GM11168 (cell line): ENCODE results near the gene IGFN1.
"Not testable (repeated sequence)": the region's sequence is repeated elsewhere in the genome, so short reads cannot be mapped to it uniquely, and the experiment has no call there.

Source experiments
- in situ Hi-C: fragments of 300-500 bp; cut with MboI; formaldehyde crosslinking; loops from one replicate; pipeline ENCODE4 v1.12.0; 2022; ENCODE audit warnings: low sequenced_read_pairs; ENCODE audit not compliant: unreplicated experiment

Gene IGFN1

DNA sequence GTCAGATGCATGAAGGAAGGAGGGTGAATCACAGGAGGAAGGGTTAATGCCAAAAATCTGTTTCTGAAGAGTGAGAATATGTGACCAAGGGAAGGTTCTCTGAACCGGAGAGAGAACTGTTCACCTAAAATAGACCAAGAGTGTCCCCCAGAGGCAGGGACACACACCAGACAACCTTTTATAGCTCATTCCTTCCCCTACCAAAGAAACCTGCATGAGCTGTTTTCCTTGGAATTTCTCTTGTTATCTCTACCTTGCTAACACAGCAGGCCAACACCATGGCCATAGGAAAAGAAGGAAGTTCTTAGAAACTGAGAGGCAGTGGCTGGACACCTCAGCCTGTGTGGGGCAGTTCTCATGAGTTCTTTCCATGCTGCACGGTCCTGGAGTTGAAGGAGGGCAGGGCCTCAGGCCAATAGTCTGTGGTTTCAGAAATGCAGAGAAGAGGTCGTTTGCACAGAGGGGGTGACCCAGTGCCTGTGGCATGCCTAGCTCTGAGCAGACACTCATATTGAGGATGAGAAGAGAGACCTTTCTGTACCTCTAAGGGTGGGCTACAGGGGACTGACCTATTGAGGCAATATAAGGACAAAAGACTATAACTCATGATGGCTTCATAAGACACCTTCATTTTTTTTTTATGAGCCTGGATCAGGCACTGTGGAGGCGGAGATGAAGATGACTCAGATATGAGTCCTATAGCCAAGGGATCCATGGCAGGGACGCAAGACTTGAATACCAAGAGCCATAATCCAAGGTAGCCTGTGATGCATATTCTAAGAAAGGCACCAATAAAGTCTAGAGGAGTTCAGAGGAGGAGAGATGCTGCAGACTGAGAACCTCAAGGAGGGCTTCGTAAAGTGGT lies 39.4 kb downstream of the IGFN1 start:
- in situ Hi-C loops = no loop called here

DNA sequence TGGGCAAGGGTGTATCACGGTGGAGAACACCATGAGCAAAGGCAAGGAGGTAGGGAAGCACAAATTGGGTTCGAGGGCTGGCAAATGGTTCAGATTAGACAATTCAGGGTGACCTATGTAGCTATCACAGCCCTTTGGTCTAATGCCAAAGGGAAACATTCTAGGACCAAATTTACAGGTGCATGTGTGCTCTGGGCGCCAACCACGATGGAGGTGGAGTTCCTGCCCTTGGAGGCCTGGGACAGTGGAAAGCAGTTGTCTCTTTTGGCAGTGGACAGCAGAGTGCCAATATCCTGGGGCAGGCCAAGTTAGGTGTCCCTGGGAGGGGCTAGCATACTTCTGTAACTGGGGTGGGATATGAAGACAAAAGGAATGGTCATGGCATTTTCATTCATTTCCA lies 40.1 kb downstream of the IGFN1 start:
- in situ Hi-C loops = no loop called here

DNA sequence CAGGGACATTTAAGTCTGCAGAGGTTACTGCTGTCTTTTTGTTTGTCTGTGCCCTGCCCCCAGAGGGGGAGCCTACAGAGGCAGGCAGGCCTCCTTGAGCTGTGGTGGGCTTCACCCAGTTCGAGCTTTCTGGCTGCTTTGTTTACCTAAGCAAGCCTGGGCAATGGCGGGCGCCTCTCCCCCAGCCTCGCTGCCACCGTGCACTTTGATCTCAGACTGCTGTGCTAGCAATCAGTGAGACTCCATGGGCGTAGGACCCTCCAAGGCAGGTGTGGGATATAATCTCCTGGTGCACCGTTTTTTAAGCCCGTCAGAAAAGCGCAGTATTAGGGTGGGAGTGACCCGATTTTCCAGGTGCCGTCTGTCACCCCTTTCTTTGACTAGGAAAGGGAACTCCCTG lies 49.0 kb downstream of the IGFN1 start:
- in situ Hi-C loops = not testable (repeated sequence)

DNA sequence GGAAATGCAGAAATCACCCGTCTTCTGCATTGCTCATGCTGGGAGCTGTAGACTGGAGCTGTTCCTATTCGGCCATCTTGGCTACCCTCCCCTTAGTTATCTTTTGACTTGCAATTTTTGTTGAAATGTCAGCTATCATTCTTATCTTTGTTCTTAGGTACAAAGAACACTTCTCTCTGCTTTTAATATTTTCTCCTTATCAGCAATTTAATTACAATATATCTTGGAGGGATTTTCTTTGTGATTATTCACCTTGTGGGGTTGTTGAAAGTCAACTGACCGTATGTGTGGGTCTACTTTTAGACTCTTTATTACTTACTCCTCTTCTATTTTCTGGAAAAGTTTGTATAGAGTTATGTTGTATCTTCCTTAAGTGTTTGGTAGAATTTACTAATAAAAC lies 49.5 kb downstream of the IGFN1 start:
- in situ Hi-C loops = no loop called here

DNA sequence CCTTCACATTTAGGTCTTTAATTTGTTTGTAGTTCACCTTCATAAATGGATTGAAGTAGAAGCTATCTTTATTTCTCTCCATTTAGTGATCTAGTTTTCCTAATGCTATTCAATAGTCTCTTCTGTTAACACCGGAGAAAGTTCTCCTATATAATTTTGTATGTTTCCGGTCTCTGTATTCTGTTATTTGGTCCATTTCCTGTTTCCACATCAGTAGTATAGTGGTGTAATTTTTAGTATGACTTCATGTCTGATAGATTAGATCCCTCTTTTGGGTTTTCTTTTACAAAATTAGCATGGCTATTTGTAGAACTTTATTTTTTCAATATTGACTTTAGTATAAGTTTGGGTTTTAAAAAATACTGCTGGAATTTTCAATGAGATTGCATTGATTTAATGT lies 51.1 kb downstream of the IGFN1 start:
- in situ Hi-C loops = no loop called here

DNA sequence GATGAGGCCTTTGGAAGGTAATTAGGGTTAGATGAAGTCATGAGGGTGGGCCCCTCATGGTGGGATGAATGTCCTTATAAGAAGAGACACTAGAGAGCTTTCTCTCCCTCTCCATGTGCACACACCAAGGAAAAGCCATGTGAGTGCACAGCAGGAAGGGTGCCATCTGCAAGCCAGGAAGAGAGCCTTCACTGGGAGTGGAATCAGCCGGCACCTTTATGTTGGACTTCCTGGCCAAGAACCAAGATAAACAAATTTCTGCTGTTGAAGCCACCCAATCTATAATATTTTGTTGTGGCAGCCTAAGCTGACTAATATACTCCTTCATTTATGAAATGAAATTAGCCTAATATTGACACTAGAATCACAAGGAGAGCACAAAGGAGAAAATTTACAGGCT lies 54.5 kb downstream of the IGFN1 start:
- in situ Hi-C loops = no loop called here

DNA sequence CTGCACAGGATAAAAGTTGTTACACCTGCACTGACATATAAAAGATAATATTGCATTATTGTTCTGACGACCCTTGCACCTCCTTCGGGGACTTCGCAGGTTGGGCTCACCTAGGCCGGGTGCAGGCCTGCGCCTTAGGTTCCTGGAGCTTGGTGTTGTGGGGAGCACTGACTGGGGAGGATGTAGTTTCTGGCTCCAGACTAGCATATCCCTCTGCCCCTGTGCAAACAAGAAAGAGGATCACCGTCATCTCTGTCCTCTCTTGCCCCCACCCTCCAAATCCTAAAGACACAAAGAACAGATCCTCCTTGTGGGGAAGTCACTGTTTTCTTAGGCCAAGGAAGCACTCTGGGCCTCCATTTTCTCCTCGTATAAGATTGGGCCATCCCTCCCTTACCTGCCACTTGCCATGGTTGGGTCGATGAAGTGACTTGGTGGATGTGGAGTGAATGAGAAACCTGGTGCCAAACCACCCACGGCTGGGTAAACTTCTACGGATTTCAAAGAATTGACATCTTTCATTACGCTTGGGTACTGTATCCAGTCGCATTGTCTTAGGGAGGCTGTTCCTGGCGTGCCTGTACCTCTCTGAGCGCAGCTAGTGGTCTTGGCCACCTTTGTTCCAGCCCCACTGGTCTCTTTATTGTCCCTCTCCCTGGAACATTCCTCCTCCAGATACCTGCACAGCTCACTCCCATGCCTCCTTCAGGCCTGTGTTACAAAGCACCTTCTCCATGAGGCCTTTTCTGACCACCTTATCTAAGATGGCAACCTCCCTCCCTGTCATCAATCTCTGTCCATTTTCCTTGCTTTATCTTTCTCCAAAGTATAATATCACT lies 58.3 kb downstream of the IGFN1 start:
- in situ Hi-C loops = no loop called here

DNA sequence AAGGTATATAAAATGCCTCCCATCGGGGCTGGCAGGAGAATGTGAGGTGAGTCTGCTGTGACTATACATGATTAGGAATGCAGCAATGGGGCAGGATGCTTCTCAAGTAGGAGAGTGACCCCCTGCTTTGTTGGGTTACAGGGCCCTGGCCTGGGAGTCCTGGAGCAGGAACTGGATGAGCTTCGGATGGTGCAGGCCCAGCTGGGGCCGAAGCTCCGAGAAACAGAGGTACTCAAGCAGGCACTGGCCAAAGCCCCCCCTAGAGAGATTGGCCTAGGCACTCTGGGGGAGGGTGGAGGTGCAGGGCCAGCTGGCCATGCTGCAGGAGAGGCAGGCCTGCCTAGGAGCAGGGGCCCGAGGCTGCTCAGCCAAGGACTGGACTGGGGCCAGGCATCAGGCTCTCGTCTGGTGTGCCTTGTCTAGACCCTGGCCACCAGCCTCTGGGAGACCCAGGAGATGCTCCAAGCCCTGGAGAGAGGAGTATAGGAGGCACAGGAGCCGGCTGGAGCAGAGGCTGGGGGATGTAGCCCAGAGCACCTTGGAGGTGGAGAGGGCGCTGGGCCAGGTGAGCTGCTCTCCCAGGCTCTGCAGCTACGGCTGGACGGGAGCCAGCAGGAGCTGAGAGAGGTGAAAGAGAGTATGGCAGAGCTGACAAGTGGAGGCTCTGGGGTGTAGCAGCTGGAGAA lies 59.8 kb downstream of the IGFN1 start:
- in situ Hi-C loops = no loop called here

DNA sequence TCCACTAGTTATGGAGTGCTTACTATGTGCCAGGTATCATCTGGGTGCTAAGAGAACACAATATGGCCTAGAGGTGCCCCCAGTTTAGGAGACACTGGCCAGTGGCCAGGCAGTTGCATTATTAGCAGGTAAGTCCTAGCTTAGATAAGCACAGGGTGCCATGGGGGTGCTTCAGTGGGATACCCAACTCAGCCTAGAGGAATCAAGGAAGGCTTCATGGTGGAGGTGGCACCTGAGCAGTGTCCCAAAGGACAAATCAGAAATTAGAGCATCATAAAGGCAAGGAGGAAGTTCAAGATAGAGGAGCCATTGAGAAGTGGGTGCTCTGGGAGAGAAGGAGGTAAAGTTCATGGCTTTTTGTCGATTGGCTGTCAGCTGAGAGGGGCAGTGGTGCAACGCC lies 60.8 kb downstream of the IGFN1 start:
- in situ Hi-C loops = no loop called here

DNA sequence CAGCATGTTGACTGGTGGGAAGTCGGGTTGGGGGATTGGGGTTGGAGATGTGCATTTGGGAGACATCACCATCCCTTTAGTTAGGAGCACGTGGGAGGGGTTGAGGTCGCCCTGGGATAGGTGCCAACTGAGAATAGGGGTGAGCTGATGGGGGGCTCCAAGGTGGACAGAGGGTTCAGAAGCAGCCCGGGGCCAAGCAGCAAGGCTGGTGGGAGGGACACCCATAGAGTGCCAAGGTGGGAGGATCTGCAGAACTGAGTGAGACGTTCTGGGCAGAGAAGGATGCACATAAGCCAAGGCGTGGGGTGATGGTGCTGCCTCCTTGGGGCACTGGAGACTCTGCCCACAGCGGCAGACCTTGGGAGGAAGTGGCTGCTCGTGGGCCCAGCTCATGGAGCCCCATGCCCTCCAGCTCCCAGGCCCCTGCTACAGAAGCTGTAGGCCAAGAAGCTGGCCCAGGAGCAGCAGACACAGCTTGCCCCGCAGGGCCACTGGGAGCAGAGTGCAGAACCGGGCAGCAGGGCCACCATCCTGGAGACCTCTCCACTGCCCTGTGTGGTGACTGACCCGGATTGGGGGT lies 61.3 kb downstream of the IGFN1 start:
- in situ Hi-C loops = no loop called here

DNA sequence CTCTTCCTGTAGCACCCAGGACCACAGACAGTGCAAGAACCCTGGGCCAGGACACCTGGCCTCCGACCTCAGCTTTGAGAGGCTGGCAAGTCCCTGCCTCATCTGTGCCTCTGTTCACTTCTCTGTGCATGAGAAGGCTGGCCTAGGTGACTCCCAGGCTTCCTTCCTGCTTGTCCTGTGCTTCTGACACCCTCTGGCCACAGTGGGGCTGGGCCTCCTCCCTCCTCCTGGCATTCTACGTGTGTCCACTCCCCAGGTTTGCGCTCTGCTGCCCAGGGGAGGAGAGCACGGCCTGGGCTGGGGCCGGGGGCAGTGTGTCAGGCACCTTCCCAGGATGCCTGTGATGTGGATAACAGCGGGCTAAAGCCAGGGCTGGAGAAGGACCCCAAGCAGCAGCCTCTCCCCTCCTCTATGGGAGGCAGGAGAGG lies 62.3 kb downstream of the IGFN1 start:
- in situ Hi-C loops = no loop called here

DNA sequence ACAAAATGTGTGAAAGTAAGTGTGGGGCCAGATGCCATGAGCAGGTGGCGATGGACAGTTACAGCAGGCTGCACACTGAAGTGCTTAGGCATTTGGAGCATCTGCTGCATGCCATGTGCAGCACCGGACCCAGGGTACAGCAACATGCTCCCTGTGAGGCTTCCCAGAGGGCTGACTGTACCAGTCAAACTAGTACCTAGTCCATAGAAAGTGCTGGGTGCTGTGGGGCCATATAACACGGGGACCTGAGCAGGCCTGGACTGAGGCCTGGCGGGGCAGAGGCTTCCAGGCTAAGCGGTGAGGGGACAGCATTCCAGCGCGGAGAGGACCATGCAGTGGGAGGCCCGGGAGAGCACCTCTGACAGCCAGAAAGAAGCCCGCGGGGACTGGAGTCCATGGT lies 62.8 kb downstream of the IGFN1 start:
- in situ Hi-C loops = no loop called here

DNA sequence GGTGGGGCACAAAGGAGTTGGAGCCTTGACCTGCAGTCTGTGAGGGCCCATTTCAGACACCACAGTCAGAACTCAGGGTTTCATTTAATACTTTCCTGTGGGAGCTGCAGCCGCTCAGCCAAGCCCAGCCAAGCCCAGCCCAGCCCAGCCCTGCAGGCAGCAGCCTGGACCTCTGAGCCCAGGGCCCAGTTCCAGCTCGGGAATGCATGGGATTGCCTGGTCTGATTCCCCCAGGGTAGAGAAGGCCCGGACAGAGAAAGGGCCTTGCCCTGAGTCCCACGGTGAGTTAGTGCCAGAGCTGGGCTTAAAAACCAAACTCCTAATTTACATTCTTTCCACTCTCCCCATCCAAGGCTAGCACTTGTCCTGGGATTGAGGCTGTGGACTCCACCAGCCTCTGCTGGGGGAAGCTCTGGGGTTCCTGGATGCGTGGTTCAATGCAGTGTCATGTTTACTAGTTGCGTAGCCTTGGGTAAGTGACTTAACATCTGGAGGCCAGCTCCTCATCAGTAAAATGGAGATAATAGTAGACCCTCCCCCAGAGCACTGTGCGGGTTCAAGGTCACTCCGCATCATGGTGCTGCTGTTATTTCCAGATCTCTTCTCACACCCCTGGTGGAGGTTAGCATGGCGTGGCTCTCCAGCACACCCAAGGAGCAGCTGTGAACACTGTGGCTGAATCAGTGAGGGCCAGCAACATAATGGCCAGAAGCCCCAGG lies 63.4 kb downstream of the IGFN1 start:
- in situ Hi-C loops = no loop called here

DNA sequence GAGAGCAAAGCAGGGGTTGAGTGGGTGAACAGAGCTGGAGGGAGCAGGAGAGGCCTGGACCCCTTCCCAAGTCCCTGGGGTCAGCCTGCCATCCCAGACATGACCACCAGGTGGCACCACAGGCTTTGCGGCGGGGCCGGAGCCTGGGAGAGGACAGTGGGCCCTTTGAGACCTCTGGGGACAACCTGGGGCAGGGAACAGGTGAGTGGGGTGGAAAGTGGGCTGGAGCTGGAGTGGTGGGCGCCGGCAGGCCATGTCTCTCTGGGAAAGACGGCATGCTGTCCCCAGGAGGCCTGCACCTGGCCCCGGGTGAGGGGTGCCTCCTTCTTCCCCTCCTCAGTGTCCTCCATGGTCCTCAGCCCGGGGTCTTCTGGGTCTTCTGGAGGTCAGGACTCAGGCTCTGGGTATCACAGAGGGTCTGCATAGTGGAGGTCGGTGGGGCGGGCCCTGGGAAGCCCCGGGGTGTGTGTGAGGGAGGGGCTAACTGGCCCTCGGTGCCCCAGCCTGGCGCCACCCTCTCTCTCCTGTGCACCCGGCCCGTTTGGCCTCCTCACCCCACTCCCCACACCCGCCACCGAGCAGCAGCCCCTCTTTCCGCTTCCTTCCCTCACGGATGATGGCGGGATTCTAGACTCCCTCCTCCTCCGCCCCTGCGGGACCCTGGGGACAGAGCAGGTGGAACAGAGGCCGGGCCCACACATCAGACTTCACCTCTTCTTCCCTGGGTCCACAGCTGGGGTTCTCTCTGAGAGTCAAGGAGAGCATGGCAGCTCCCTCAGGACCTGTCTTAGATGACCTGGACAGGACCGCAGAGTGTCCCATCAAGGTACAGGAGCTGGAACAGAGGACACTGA lies 64.2 kb downstream of the IGFN1 start:
- in situ Hi-C loops = no loop called here

DNA sequence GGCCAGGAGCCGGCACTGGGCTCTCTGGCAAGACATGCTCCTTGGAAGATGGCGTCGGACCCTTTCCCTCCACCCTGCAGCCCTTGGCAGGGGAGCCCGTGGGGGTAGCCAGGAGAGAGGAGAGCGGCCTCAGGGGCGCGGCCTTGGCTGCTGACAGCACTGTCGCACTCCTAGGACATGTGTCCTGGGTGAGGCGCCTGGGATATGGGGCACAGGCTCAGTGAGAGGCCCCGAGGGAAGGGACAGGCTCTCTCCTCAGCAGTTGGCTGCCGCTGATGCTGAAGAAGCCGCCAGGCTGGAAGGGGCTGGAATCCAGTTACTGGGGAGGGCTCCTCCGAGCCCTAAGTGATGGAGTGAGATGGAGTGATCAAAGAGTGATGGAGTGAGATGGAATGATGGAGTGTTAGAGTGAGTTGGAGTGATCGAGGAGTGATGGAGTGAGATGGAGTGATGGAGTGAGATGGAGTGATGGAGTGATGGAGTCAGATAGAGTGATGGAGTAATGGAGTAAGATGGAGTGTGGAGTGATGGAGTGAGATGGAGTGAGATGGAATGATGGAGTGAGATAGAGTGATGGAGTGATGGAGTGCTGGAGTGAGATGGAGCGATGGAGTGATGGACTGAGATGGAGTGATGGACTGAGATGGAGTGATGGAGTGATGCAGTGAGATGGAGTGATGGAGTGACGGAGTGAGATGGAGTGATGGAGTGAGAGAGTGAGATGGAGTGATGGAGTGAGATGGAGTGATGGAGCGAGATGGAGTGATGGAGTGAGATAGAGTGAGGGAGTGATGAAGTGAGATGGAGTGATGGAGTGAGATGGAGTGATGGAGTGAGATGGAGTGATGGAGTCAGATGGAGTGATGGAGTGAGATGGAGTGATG lies 65.1 kb downstream of the IGFN1 start:
- in situ Hi-C loops = no loop called here

DNA sequence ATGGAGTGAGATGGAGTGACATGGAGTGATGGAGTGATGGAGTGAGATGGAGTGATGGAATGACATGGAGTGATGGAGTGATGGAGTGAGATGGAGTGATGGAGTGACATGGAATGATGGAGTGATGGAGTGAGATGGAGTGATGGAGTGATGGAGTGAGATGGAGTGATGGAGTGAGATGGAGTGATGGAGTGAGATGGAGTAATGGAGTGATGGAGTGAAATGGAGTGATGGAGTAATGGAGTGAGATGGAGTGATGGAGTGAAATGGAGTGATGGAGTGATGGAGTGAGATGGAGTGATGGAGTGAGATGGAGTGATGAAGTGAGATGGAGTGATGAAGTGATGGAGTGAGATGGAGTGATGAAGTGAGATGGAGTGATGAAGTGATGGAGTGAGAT lies 67.5 kb downstream of the IGFN1 start:
- in situ Hi-C loops = not testable (repeated sequence)

DNA sequence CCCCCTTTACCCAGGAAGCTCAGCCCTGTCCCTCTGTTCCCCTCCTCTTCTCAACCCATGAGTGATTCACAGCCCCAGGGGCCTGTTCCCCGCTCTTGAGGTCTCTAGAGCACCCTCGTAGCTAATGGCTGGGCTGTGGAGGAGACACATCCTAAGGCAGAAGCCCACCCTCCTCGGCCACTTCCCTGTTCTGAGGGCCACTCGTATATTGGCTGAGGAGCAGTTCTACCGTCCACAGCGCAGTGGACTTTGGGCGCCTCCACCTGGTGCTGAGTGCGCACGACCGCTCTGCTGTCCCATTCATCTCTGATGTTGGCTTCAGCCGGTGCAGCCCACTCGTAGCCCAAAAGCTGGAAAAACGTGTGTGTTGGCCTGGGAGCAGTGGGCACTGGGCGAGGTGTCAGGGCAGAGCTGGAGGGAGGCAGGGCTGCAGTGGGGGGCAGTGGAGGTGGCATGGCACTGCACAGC lies 68.2 kb downstream of the IGFN1 start:
- in situ Hi-C loops = no loop called here
